Mucosa of stomach (tissue), 1 donor: ENCODE data around the gene CDKN2B-AS1.

Source experiments
- H3K27me3 ChIP-seq: one replicate; pipeline ENCODE4 v1.7.0; 2013; ENCODE audit warnings: mild to moderate bottlenecking, low read length; ENCODE audit not compliant: control insufficient read depth, insufficient read depth
- H3K36me3 ChIP-seq: one replicate; pipeline ENCODE4 v1.7.0; 2013; ENCODE audit warnings: low read length; ENCODE audit not compliant: control insufficient read depth, insufficient read depth
- H3K4me1 ChIP-seq: one replicate; pipeline ENCODE4 v1.7.0; 2013; ENCODE audit warnings: mild to moderate bottlenecking, low read length; ENCODE audit not compliant: control insufficient read depth, insufficient read depth
- H3K4me3 ChIP-seq: one replicate; pipeline ENCODE4 v1.7.0; 2013; ENCODE audit warnings: low read length
- H3K9ac ChIP-seq: one replicate; pipeline ENCODE4 v1.7.0; 2013; ENCODE audit warnings: mild to moderate bottlenecking, low read length, moderate library complexity
- H3K9me3 ChIP-seq: one replicate; pipeline ENCODE4 v1.7.0; 2013; ENCODE audit warnings: mild to moderate bottlenecking, low read length, moderate library complexity; ENCODE audit not compliant: control insufficient read depth
- donor health status: Pancreatic carcinoma.

Gene CDKN2B-AS1

GRCh38 chr9:21969011-21969940 is 25.3 kb upstream of the CDKN2B-AS1 start:
- no peaks in the 10 kb centered on the region for H3K9me3 ChIP-seq
- peaks cover 97% of the 10 kb centered on the region for H3K27me3 ChIP-seq
- H3K9ac ChIP-seq = no peak overlapping the region
- peaks cover 20% of the 10 kb centered on the region for H3K4me1 ChIP-seq
- H3K4me3 ChIP-seq = no peak overlapping the region
- H3K36me3 ChIP-seq = no peaks in the 10 kb centered on the region

DNA sequence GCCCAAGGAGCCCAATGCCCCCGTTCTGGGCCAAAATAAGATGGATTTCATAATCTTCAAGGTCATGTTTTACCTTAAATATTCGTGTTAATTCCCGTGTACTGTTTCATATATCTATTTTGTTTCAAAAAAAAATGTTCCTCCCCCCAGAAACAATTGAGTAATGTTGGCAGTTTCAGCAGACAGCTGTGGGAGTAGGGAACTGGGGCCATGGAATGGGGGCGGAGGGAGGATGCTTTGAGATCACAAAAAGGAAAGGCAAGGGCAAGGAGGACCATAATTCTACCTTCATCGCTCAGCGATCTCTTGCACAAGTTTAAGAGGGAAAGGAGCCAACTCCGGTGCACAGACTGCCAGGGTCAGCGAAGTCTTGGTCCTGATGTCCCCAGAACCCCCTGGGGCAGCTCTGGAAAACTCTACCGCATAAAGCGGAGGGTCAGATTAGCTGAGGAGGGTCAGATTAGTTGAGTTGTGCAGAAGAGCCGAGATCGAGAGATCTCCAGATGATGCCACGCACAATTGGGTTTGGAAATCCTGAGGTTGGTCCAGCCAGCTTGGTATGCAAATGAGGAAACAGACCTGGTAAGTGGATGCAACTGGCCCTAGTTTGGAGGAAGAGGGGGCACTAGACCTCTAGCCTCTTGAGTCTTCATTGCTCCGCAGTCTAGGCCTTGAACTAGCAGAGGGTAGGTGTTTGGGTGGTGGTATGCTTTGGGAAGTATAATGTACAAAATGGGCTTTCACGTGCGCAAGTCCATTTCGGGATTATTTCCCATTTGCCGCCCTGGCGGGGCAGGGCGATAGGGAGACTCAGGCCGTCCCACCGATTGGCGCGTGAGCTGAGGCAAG is 24.4 kb upstream of the CDKN2B-AS1 start:
- H3K9me3 ChIP-seq = no peaks in the 10 kb centered on the region

GRCh38 chr9:21970800-21971640 is 23.6 kb upstream of the CDKN2B-AS1 start:
- no peak overlapping the region for H3K9ac ChIP-seq
- no peaks in the 10 kb centered on the region for H3K36me3 ChIP-seq
- no peak overlapping the region for H3K4me3 ChIP-seq
- no peaks in the 10 kb centered on the region for H3K9me3 ChIP-seq
- H3K27me3 ChIP-seq = peaks cover 97% of the 10 kb centered on the region
- peaks cover 21% of the 10 kb centered on the region for H3K4me1 ChIP-seq

More for the DNA sequence above, 24.4 kb upstream of the CDKN2B-AS1 start:
- H3K9ac ChIP-seq = no peak overlapping the region
- peaks cover 97% of the 10 kb centered on the region for H3K27me3 ChIP-seq
- H3K4me1 ChIP-seq = peaks cover 25% of the 10 kb centered on the region
- H3K36me3 ChIP-seq = no peaks in the 10 kb centered on the region
- H3K4me3 ChIP-seq = no peak overlapping the region

- no peaks in the 10 kb centered on the region for H3K9me3 ChIP-seq
- H3K4me1 ChIP-seq = peaks cover 21% of the 10 kb centered on the region
- peaks cover 98% of the 10 kb centered on the region for H3K27me3 ChIP-seq
- H3K4me3 ChIP-seq = no peak overlapping the region
- H3K9ac ChIP-seq = no peak overlapping the region
- no peaks in the 10 kb centered on the region for H3K36me3 ChIP-seq
These were observed 22.2 kb upstream of the CDKN2B-AS1 start for GRCh38 chr9:21972361-21972760.

- Histone ChIP-seq H3K4me3 (no peak overlapping the region), H3K9me3 (no peaks in the 10 kb centered on the region), H3K36me3 (no peaks in the 10 kb centered on the region), H3K9ac (peak overlapping the region; percentile 40), H3K4me1 (peaks cover 15% of the 10 kb centered on the region), H3K27me3 (peaks cover 93% of the 10 kb centered on the region)
These were observed 20.3 kb upstream of the CDKN2B-AS1 start for GRCh38 chr9:21974343-21974721.

- Histone ChIP-seq H3K9ac (peak overlapping the region; percentile 40), H3K4me3 (no peak overlapping the region), H3K4me1 (peaks cover 15% of the 10 kb centered on the region)
These were observed 19.7 kb upstream of the CDKN2B-AS1 start for GRCh38 chr9:21974722-21975409.

DNA sequence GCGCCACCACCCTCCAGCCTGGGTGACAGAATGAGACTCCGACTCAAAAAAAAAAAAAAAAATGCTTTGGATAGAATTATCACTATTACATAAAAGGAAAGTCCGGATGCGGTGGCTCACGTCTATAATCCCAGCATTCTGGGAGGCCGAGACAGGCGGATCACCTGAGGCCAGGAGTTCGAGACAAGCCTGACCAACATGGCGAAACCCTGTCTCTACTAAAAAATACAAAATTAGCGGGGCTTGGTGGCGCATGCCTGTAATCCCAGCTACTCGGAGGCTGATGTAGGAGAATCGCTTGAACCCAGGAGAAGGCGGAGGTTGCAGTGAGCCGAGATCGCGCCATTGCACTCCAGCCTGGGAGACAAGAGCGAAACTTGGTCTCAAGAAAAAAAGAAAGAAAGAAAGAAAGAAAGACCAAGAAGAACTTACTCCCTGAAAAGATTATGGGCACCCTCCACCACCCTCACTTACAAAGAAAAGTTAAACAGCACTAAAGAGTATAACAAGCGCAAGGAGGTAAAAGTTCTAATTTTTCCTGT is 18.2 kb upstream of the CDKN2B-AS1 start:
- H3K27me3 ChIP-seq = peaks cover 82% of the 10 kb centered on the region
- H3K4me1 ChIP-seq = peaks cover 15% of the 10 kb centered on the region
- H3K4me3 ChIP-seq = no peak overlapping the region
- H3K36me3 ChIP-seq = no peaks in the 10 kb centered on the region
- no peaks in the 10 kb centered on the region for H3K9me3 ChIP-seq
- H3K9ac ChIP-seq = no peak overlapping the region

More at GRCh38 chr9:21974722-21975409, 19.7 kb upstream of the CDKN2B-AS1 start:
- Histone ChIP-seq H3K27me3 (peaks cover 93% of the 10 kb centered on the region), H3K36me3 (no peaks in the 10 kb centered on the region), H3K9me3 (no peaks in the 10 kb centered on the region)

DNA sequence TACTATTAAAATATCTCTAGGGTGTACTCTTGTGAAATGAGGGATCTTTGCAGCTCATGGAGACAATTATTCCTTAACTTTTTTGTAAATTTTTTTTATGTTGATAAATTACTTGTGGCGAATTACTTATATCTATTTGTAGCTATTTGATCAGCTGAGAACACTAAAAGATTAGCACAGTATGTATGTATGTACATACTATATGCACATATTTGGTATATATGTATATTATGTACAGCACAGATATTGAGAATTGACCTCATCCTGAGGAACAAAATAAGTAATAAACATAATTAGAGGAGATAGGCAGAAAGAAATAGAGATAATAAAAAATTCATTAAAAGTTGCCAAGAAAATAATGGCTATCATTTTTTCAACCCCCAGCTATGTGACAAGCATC is 12.2 kb upstream of the CDKN2B-AS1 start:
- H3K9ac ChIP-seq = no peak overlapping the region
- no peaks in the 10 kb centered on the region for H3K4me1 ChIP-seq
- H3K9me3 ChIP-seq = no peaks in the 10 kb centered on the region
- H3K27me3 ChIP-seq = peaks cover 60% of the 10 kb centered on the region
- H3K4me3 ChIP-seq = no peak overlapping the region
- no peaks in the 10 kb centered on the region for H3K36me3 ChIP-seq

DNA sequence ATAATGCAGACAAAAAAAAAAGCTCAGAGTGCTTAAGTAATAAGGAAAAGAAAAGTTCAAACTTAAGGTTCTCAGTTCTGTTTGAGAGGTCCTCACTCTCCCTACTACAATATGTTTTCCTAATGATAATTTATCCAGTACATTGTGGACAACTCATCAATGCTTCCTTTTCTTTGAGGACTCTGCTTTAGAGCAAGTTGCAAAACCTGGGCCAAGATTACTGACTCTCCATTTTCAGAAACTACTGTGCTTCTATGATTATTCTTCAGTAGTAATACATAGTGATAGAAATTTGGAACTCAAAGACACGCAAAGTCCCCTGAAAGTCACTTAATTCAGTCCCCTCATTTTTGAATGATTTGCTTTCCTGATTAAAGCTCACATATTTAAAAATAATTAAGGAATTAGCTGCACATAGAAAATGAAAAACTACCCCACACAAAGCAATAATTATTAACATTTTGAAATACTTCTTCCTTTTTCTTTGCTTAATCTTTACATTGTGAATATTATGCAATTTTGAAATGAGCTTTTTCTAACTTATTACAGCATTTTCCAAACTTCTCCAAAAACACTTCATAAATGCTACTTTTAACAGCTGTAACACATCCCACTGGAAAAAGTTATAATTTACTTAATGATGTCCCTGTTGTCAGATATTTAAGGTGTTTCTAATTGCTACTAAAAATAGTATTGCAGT is 11.6 kb upstream of the CDKN2B-AS1 start:
- Histone ChIP-seq H3K4me1 (no peaks in the 10 kb centered on the region), H3K27me3 (peaks cover 60% of the 10 kb centered on the region), H3K4me3 (no peak overlapping the region), H3K9ac (no peak overlapping the region), H3K36me3 (no peaks in the 10 kb centered on the region), H3K9me3 (no peaks in the 10 kb centered on the region)

- Histone ChIP-seq H3K27me3 (peaks cover 59% of the 10 kb centered on the region), H3K9ac (no peak overlapping the region), H3K4me3 (no peak overlapping the region)
These were observed 11.0 kb upstream of the CDKN2B-AS1 start for GRCh38 chr9:21983561-21983935.

More at GRCh38 chr9:21983561-21983935, 11.0 kb upstream of the CDKN2B-AS1 start:
- Histone ChIP-seq H3K36me3 (no peaks in the 10 kb centered on the region), H3K4me1 (no peaks in the 10 kb centered on the region), H3K9me3 (no peaks in the 10 kb centered on the region)
